Endometrium (tissue), 2 donors: ENCODE results near the gene RALA.

Source experiments
- FAIRE-seq: peaks from 2 replicates; lab custom pipeline; 2012; peaks lifted over from hg19 to GRCh38; lab: Jason Lieb, UNC
- donor health status: control.
- donor health status: control.

RALA gene

GRCh38 chr7:39613577-39613976 lies 9.8 kb upstream of the RALA start:
- no peak for FAIRE-seq

GRCh38 chr7:39614299-39614698 lies 9.1 kb upstream of the RALA start:
- FAIRE-seq = no peak

GRCh38 chr7:39615350-39615975 lies 7.9 kb upstream of the RALA start:
- FAIRE-seq = no peak

- FAIRE-seq = no peak
Measured at GRCh38 chr7:39616138-39616537, 7.2 kb upstream of the RALA start.

- FAIRE-seq = no peak
Measured at GRCh38 chr7:39617005-39617404, 6.4 kb upstream of the RALA start.

- no peak for FAIRE-seq
Measured at GRCh38 chr7:39618868-39619267, 4.5 kb upstream of the RALA start.

GRCh38 chr7:39620486-39620885 lies 2.9 kb upstream of the RALA start:
- no peak for FAIRE-seq

- no peak for FAIRE-seq
Measured at GRCh38 chr7:39621261-39621660, 2.1 kb upstream of the RALA start.

- FAIRE-seq = no peak
Measured at GRCh38 chr7:39621784-39622411, 1.5 kb upstream of the RALA start.

GRCh38 chr7:39622609-39623008 lies 763 bp upstream of the RALA start:
- FAIRE-seq = no peak

GRCh38 chr7:39623732-39624441 lies 515 bp downstream of the RALA start:
- FAIRE-seq = no peak

- FAIRE-seq = no peak
Measured at GRCh38 chr7:39624442-39624807, 1.1 kb downstream of the RALA start.

GRCh38 chr7:39624935-39625694 lies 1.7 kb downstream of the RALA start:
- no peak for FAIRE-seq

GRCh38 chr7:39631736-39632308 lies 8.4 kb downstream of the RALA start:
- FAIRE-seq = no peak

GRCh38 chr7:39633563-39634477 lies 10.4 kb downstream of the RALA start:
- FAIRE-seq = no peak

GRCh38 chr7:39634478-39634805 lies 11.1 kb downstream of the RALA start:
- FAIRE-seq = no peak

GRCh38 chr7:39637400-39637799 lies 14.0 kb downstream of the RALA start:
- FAIRE-seq = no peak

GRCh38 chr7:39637963-39638485 lies 14.7 kb downstream of the RALA start:
- FAIRE-seq = no peak

- no peak for FAIRE-seq
Measured at GRCh38 chr7:39642896-39643295, 19.5 kb downstream of the RALA start.

- FAIRE-seq = peak; percentile 31
Measured at GRCh38 chr7:39644170-39644569, 20.8 kb downstream of the RALA start.
